Posterior cingulate gyrus (tissue), 11 donors: ENCODE data around the gene AFAP1L2.

Experiments
- DNase-seq, 10 donors: peaks; one replicate each; pipeline versions ENCODE4 v3.0.0 to v3.0.0-alpha.2; 2020 to 2021; ENCODE audit warnings: mixed read lengths in 3 of 10
- intact Hi-C: fragments of 100-400 bp; cut with DNase I; formaldehyde crosslinking; loops from one replicate; pipeline ENCODE4 v1.15.1; 2023

The AFAP1L2 gene

DNA sequence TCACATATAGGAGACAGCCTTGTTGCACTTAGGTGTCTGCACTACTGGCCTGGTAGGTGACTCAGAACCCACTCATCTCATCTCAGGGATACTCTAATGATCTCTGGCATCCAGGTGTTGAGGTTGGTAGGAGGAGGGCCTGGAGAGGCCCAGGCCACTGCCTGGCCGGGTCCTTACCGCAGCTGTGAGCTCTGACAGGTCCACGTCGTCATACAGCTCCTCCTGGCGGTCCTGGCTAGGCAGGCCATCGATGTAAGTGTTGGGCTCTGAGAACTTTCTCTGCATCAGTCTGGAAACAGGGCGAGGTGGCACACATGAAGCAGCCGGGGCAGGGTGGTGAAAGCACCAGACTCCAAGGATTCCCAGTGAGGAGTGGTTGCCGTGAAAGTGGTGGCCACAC is 103.1 kb downstream of the AFAP1L2 start:
- intact Hi-C loops, result loop anchor here (5.0 kb wide), 1 partner anchor 486 kb away; no protein-coding TSS in a partner anchor

DNA sequence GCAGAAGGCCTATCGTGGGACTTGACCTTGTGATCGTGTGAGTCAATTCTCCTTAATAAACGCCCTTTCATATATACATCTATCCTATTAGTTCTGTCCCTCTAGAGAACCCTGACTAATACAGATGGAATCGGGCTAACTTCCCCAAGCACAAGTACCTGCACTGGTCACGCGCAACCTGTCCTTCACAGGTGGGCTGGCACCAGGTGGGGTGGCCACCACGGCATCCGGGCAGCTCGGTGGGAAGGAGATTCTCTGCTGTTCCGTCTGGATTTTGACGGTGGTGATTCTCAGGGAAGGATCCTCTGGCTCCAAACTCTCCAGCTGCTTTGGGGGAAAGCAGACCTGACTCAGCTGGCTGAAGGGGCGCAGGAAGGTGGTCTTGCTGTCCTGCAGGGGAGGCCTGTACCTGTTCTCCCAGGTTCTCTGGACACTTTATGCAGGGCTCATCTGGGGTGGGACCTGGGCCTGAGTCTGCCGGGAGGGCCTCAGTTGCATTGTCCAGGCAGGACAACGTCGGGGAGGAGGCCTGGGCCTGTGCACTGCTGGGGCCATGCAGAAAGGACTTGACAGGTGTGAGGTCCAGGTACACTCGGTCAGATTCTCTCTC is 104.2 kb downstream of the AFAP1L2 start:
- DNase-seq, result peak in 1 of 10 donors; percentile 58
- intact Hi-C loops, result loop anchor here (5.0 kb wide), 1 partner anchor 487 kb away; no protein-coding TSS in a partner anchor

More for the DNA sequence above, 103.1 kb downstream of the AFAP1L2 start:
- peak in 1 of 10 donors; percentile 24 for DNase-seq

GRCh38 chr10:114297136-114297705 is 107.1 kb downstream of the AFAP1L2 start:
- DNase-seq, result no peak

DNA sequence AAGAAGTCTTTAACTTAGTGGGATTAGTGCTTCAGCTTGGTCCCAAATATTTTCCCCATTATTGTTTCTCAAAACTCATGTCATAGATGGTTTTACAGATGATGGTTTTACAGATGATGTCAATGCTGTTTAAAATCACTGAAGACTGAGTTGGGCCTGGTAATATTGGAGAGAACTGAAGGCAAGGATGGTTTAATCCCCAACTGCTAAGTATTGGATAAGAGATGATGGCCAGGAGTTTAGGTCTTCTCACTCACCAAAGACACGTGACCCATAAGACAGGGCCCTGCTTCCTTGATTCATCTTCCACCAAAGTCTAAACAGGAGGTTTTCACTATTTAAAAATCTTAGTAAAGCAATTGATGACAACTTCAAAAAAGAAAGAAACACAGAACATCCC is 108.9 kb downstream of the AFAP1L2 start:
- intact Hi-C loops, result loop anchor here (5.0 kb wide), 1 partner anchor 142 kb away; no protein-coding TSS in a partner anchor
- DNase-seq, result no peak

More at GRCh38 chr10:114297136-114297705, 107.1 kb downstream of the AFAP1L2 start:
- intact Hi-C loops, result loop anchor here (5.0 kb wide), 1 partner anchor 140 kb away; no protein-coding TSS in a partner anchor

GRCh38 chr10:114294549-114294948 is 109.8 kb downstream of the AFAP1L2 start:
- intact Hi-C loops, result no loop called here

DNA sequence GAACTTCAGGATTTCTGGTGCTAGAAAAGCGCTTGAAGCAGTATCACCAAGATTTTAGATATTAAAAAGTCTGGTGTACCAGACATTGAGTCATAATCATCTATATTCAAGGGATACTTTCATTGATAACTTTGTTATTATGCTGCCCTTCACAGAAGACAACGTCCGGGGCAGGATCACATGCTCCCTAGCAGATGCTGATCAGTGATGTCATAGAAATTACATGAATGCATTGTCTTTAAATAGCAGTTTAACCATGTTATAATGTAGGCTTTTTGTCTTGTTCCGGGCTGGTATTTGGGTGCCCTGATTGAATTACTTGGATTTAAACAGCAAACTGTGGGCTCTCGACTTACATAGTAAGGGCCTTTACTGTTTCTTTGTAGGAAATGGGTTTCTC is 111.2 kb downstream of the AFAP1L2 start:
- intact Hi-C loops, result no loop called here

More at GRCh38 chr10:114294549-114294948, 109.8 kb downstream of the AFAP1L2 start:
- no peak for DNase-seq

GRCh38 chr10:114291516-114291915 is 112.8 kb downstream of the AFAP1L2 start:
- intact Hi-C loops, result no loop called here
- DNase-seq, result no peak

More for the DNA sequence above, 111.2 kb downstream of the AFAP1L2 start:
- DNase-seq, result no peak

- DNase-seq, result no peak
- intact Hi-C loops, result no loop called here
Measured at GRCh38 chr10:114291076-114291475, 113.2 kb downstream of the AFAP1L2 start.

DNA sequence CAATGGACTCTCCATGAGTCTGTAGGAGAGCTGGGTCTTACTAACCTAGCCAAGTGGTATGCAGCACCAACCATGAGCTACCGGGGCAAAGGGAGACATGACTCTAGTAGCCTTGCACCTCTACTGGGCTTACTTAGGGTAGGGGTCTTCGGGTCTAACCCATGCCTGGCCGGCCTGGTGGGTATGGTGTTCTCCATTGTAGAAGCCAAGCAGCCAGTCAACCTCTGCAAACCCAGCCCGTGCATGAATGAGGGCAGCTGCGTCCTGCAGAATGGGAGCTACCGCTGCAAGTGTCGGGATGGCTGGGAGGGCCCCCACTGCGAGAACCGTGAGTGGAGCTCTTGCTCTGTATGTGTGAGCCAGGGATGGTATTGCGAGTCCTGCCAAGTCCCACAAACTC is 114.3 kb downstream of the AFAP1L2 start:
- intact Hi-C loops, result no loop called here
- no peak for DNase-seq

DNA sequence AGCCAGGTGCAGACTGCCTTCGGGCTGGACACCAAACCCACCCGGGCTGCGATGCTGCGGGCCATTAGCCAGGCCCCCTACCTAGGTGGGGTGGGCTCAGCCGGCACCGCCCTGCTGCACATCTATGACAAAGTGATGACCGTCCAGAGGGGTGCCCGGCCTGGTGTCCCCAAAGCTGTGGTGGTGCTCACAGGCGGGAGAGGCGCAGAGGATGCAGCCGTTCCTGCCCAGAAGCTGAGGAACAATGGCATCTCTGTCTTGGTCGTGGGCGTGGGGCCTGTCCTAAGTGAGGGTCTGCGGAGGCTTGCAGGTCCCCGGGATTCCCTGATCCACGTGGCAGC is 115.2 kb downstream of the AFAP1L2 start:
- intact Hi-C loops, result no loop called here
- no peak for DNase-seq

DNA sequence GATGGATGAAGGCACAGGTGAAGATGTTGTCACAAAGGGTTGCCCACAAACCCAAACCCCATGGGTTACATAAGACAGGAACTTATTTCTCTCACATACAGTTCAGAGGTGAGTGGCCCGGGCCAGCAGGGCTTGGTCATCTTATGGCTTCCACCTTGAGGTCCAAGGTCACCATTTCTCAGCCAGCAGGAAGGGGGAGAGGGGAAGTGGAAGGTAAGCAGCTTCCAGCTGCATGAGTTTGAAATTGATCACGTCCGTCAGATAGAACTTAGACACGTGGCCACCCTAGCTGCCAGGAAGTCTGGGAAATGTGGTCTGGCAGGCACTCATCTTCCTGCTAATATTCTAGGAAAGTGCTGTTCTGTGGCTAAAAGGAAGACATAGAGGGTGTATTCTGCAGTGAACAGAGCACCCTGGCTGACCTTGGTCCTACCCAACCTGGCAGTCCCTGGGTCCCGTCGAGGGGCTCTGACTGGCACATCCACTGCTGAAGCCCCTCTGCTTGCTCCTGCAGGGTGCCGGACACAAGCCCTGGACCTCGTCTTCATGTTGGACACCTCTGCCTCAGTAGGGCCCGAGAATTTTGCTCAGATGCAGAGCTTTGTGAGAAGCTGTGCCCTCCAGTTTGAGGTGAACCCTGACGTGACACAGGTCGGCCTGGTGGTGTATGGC is 115.7 kb downstream of the AFAP1L2 start:
- intact Hi-C loops, result no loop called here
- no peak for DNase-seq

DNA sequence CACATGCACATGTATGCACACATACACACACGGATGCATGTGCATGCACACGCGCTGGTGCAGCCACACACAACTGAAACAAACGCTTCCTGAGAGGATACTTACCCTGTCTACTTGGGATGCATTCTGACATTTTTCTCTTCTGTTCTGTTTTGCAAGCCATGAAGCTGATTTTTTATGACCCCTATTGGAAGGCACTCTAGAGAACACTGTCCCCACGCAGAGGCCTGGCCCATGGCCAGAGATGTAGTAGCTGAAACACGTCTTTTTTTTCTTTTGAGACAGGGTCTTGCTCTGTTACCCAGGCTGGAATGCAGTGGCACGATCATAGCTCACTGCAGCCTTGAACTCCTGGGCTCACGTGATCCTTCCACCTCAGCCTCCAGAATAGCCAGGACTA is 117.4 kb downstream of the AFAP1L2 start:
- DNase-seq, result no peak
- intact Hi-C loops, result no loop called here

DNA sequence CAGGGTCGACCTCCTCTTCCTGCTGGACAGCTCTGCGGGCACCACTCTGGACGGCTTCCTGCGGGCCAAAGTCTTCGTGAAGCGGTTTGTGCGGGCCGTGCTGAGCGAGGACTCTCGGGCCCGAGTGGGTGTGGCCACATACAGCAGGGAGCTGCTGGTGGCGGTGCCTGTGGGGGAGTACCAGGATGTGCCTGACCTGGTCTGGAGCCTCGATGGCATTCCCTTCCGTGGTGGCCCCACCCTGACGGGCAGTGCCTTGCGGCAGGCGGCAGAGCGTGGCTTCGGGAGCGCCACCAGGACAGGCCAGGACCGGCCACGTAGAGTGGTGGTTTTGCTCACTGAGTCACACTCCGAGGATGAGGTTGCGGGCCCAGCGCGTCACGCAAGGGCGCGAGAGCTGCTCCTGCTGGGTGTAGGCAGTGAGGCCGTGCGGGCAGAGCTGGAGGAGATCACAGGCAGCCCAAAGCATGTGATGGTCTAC is 118.3 kb downstream of the AFAP1L2 start:
- DNase-seq, result no peak

GRCh38 chr10:114284346-114285071 is 119.8 kb downstream of the AFAP1L2 start:
- peak in 1 of 10 donors; percentile 61 for DNase-seq
- intact Hi-C loops, result no loop called here

More for the DNA sequence above, 118.3 kb downstream of the AFAP1L2 start:
- intact Hi-C loops, result no loop called here

GRCh38 chr10:114283535-114284234 is 120.6 kb downstream of the AFAP1L2 start:
- intact Hi-C loops, result no loop called here

DNA sequence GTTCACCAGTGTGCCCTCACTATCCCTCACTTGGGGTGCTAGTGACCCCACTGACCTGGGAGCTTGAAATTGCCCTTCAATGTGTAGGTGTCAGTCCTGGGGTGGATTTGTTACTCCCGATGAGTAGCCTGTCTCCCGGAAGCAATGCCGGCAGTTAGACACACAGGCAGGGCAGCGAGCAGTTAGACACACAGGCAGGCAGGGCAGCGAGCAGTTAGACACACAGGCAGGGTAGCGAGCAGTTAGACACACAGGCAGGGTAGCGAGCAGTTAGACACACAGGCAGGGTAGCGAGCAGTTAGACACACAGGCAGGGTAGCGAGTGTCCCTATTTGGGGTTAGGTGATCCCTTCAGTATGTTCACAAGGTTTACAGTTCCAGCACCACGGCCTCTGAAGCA is 121.2 kb downstream of the AFAP1L2 start:
- DNase-seq, result peak in 1 of 10 donors; percentile 43
- intact Hi-C loops, result no loop called here

More at GRCh38 chr10:114283535-114284234, 120.6 kb downstream of the AFAP1L2 start:
- no peak for DNase-seq

- DNase-seq, result peak in 1 of 10 donors; percentile 49
- intact Hi-C loops, result no loop called here
Measured at GRCh38 chr10:114282526-114282925, 121.8 kb downstream of the AFAP1L2 start.

DNA sequence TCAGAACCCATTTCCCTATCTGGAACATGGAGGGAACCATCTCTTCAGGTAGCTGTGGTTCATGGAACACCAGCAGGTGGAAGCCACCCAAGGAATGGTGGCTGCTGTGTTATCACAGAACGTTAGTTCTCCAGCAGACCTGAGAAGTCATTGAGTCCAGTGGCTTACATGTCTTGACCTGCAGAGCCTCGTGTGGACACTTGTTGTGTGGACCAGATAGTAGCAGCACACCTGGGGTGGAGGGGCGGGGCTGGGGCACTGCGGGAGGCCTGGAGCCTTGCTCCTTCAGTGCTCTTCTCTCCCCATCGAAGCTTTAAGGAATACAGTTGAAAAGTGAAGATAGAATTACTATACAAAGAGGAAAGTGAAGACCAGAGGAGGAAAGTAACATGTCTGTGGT is 122.8 kb downstream of the AFAP1L2 start:
- DNase-seq, result no peak
- intact Hi-C loops, result no loop called here

- intact Hi-C loops, result no loop called here
- no peak for DNase-seq
Measured at GRCh38 chr10:114281006-114281405, 123.3 kb downstream of the AFAP1L2 start.
